Smooth muscle cell (in vitro differentiated cells): Measurements from ENCODE around the gene LYZL1. TPM values are rescaled to one million over a fixed set of nuclear protein-coding genes. Genes with fewer than 3 reads are reported as not detected.

ENCODE experiments used
- DNase-seq: peaks from one replicate; lab custom pipeline; 2025; ENCODE audit not compliant: unreplicated experiment; lab: John Stamatoyannopoulos, UW
- H2AFZ ChIP-seq: fragments of 200-600 bp; sonication (generic); 2 replicates; pipeline ENCODE4 v1.6.0; 2016; ENCODE audit warnings: antibody characterized with exemption, low read depth, mild to moderate bottlenecking
- H3F3A ChIP-seq: fragments of 200-600 bp; sonication (generic); 2 replicates; pipeline ENCODE4 v1.6.0; 2017; ENCODE audit warnings: antibody characterized with exemption, low read depth
- H3K27ac ChIP-seq: fragments of 200-600 bp; sonication (generic); 2 replicates; pipeline ENCODE4 v1.5.1; 2016; ENCODE audit warnings: low read depth, mild to moderate bottlenecking
- H3K27me3 ChIP-seq: fragments of 200-600 bp; sonication (generic); 2 replicates; pipeline ENCODE4 v1.6.1; 2016; ENCODE audit warnings: low read depth, mild to moderate bottlenecking
- H3K36me3 ChIP-seq: fragments of 200-600 bp; sonication (generic); 2 replicates; pipeline ENCODE4 v1.5.1; 2016; ENCODE audit warnings: low read depth
- H3K4me1 ChIP-seq: fragments of 200-600 bp; sonication (generic); 2 replicates; pipeline ENCODE4 v1.5.1; 2016; ENCODE audit warnings: low read depth
- H3K4me2 ChIP-seq: fragments of 200-600 bp; sonication (generic); 2 replicates; pipeline ENCODE4 v1.6.0; 2016; ENCODE audit warnings: mild to moderate bottlenecking
- H3K4me3 ChIP-seq: fragments of 200-600 bp; sonication (generic); 2 replicates; pipeline ENCODE4 v1.5.1; 2016; ENCODE audit warnings: mild to moderate bottlenecking
- H3K79me2 ChIP-seq: fragments of 200-600 bp; sonication (generic); 2 replicates; pipeline ENCODE4 v1.6.0; 2016; ENCODE audit warnings: low read depth, mild to moderate bottlenecking
- H3K9ac ChIP-seq: fragments of 200-600 bp; sonication (generic); 2 replicates; pipeline ENCODE4 v1.6.0; 2016; ENCODE audit warnings: low read depth
- H3K9me3 ChIP-seq: fragments of 200-600 bp; sonication (generic); replicated peaks from 2 replicates; pipeline ENCODE4 v1.5.1; 2016; ENCODE audit warnings: low read depth
- H4K20me1 ChIP-seq: fragments of 200-600 bp; sonication (generic); 2 replicates; pipeline ENCODE4 v1.6.0; 2016; ENCODE audit warnings: low read depth
- CTCF ChIP-seq: fragments of 200-600 bp; sonication (generic); IDR thresholded peaks from 2 replicates; pipeline ENCODE4 v1.5.1; 2017; ENCODE audit warnings: borderline replicate concordance, mild to moderate bottlenecking, antibody characterized with exemption; ENCODE audit not compliant: insufficient read depth, poor library complexity, severe bottlenecking
- WGBS: methylation state at CpG from one replicate; pipeline ENCODE4 v1.1.7; 2016; ENCODE audit warnings: low lambda C conversion rate; 5-methylcytosine and 5-hydroxymethylcytosine counted together
- polyA plus RNA-seq: library from polyadenylated mRNA; unstranded; fragments of >200 nt; fragmentation: Nextera tagmentation; extraction: Ambion mirVana; gene quantifications from 2 replicates; pipeline ENCODE4 v1.2.1, GENCODE V29; 2016
- total RNA-seq: library from RNA; depleted of rRNA; stranded (reverse); fragments of >200 nt; gene quantifications from 2 replicates; pipeline ENCODE4 v1.2.3, GENCODE V29; 2014

LYZL1 gene
- total and polyA plus RNA-seq, 2 experiments from 2014 or later = not detected

- no peaks in the 10 kb centered on the region for H3K36me3 ChIP-seq
- no peaks in the 10 kb centered on the region for H3K9me3 ChIP-seq
- H3K27ac ChIP-seq = no peak overlapping the region
- H4K20me1 ChIP-seq = no peaks in the 10 kb centered on the region
- no peak for DNase-seq
- no peak for TF ChIP-seq CTCF
- WGBS = 94% methylated on average over 3 of the region's 3 CpGs
- H3K4me3 ChIP-seq = no peak overlapping the region
- H3K4me2 ChIP-seq = no peak overlapping the region
- no peak overlapping the region for H3K9ac ChIP-seq
- no peaks in the 10 kb centered on the region for H3F3A ChIP-seq
- H3K79me2 ChIP-seq = no peaks in the 10 kb centered on the region
- no peaks in the 10 kb centered on the region for H3K4me1 ChIP-seq
- no peaks in the 10 kb centered on the region for H3K27me3 ChIP-seq
- H2AFZ ChIP-seq = no peak overlapping the region
These were observed 24.2 kb downstream of the LYZL1 start for GRCh38 chr10:29313071-29313470.

GRCh38 chr10:29314726-29315125 is 25.9 kb downstream of the LYZL1 start:
- no peak overlapping the region for H3K4me2 ChIP-seq
- peaks cover 10% of the 10 kb centered on the region for H3F3A ChIP-seq
- no peaks in the 10 kb centered on the region for H3K79me2 ChIP-seq
- H3K9ac ChIP-seq = no peak overlapping the region
- H3K4me1 ChIP-seq = peaks cover 6% of the 10 kb centered on the region
- no peaks in the 10 kb centered on the region for H3K9me3 ChIP-seq
- H3K27ac ChIP-seq = no peak overlapping the region
- DNase-seq = no peak
- H3K36me3 ChIP-seq = no peaks in the 10 kb centered on the region
- H2AFZ ChIP-seq = no peak overlapping the region
- TF ChIP-seq CTCF = no peak
- WGBS = 85% methylated on average over 8 of the region's 8 CpGs
- H3K27me3 ChIP-seq = no peaks in the 10 kb centered on the region
- no peak overlapping the region for H3K4me3 ChIP-seq
- no peaks in the 10 kb centered on the region for H4K20me1 ChIP-seq

GRCh38 chr10:29315814-29316213 is 26.9 kb downstream of the LYZL1 start:
- Histone ChIP-seq H4K20me1 (no peaks in the 10 kb centered on the region), H2AFZ (peak overlapping the region; percentile 89), H3K79me2 (no peaks in the 10 kb centered on the region), H3K4me2 (no peak overlapping the region), H3K27me3 (no peaks in the 10 kb centered on the region), H3K27ac (no peak overlapping the region), H3K36me3 (no peaks in the 10 kb centered on the region), H3K4me1 (peaks cover 6% of the 10 kb centered on the region), H3K4me3 (no peak overlapping the region), H3F3A (peaks cover 10% of the 10 kb centered on the region), H3K9ac (no peak overlapping the region), H3K9me3 (no peaks in the 10 kb centered on the region)
- TF ChIP-seq CTCF = no peak
- DNase-seq = no peak
- WGBS = 89% methylated on average over 5 of the region's 5 CpGs

GRCh38 chr10:29316308-29317026 is 27.6 kb downstream of the LYZL1 start:
- no peak overlapping the region for H3K27ac ChIP-seq
- H3K27me3 ChIP-seq = no peaks in the 10 kb centered on the region
- H3K4me3 ChIP-seq = no peak overlapping the region
- peak overlapping the region; percentile 89 for H2AFZ ChIP-seq
- peaks cover 6% of the 10 kb centered on the region for H3K4me1 ChIP-seq
- H3K9ac ChIP-seq = no peak overlapping the region
- H3K4me2 ChIP-seq = no peak overlapping the region
- H3K79me2 ChIP-seq = no peaks in the 10 kb centered on the region
- DNase-seq = no peak
- no peaks in the 10 kb centered on the region for H3K9me3 ChIP-seq
- 88% methylated on average over 8 of the region's 8 CpGs for WGBS
- H3F3A ChIP-seq = peaks cover 10% of the 10 kb centered on the region
- TF ChIP-seq CTCF = no peak
- no peaks in the 10 kb centered on the region for H4K20me1 ChIP-seq
- no peaks in the 10 kb centered on the region for H3K36me3 ChIP-seq
